Hematopoietic multipotent progenitor cell (in vitro differentiated cells): ENCODE data around the gene DTNBP1. TPM values are rescaled to one million over a fixed set of nuclear protein-coding genes. Genes with fewer than 3 reads are reported as not detected.

Experiments
- DNase-seq, 3 donors: peaks; one replicate each; pipeline ENCODE4 v3.0.0-alpha.2; 2011 to 2015; ENCODE audit warnings: low read depth in 2 of 3, low spot score in 2 of 3
- total RNA-seq: library from RNA; depleted of rRNA; stranded (reverse); fragments of >200 nt; gene quantifications from one replicate; pipeline ENCODE4 v1.2.3, GENCODE V29; 2012

Gene DTNBP1
- 17.5 TPM for total RNA-seq

GRCh38 chr6:15662326-15663129, at the start of gene DTNBP1:
Gene DTNBP1, minus strand, starts transcription at chr6:15663028. Its CDS starts 159 bp downstream, at chr6:15662869.
- peak; percentile 65 to 88 (median 87) for DNase-seq

DNA sequence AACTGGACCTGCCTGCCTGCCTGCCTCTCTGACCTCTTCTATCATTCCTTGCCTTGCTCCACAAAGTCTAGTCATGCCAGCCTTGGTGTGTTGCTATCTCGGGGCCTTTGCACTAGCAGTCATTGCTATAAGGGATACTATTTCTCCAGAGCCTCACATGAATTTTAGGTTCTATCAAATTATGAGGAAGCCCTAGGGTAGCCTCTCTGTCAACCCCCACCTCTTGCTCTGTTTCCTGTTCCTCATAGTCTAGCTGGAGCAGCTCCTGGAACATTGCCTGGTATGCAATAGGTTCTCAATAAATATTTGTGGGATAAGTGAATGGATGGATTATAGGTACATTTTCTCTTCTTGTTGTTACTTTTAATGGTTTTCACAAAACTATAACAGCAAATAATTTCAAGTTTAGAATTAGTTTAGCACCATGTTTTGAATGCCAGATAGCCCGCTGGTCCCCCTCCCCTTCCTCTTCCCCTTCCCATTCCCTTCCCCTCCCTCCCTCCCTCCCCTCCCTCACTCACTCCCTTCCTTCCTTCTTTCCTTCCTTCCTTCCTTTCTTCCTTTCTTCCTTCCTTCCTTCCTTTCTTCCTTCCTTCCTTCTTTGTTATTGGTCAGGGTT, 46.9 kb upstream of the DTNBP1 start:
- no peak for DNase-seq

GRCh38 chr6:15708231-15708630, 45.4 kb upstream of the DTNBP1 start:
- no peak for DNase-seq

DNA sequence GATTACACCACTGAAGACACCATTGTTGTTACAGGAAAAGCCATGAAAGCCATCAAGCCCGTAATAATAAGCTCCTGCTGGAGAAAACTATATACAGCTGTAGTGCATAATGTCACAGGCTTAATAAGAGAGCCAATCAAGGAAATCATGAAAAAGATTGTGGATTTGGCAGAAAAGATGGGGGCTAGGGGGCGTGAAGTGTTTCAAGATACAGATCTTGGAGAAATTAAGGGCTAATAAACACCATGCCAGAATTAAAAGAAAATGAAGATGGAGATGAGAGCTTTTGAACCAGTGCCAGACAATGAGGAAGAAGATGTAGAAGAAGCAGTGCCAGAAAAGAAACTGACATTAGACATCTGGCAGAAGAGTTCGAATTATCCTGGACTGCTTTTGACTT, 43.2 kb upstream of the DTNBP1 start:
- no peak for DNase-seq

GRCh38 chr6:15698471-15698870, 35.6 kb upstream of the DTNBP1 start:
- DNase-seq, result no peak

DNA sequence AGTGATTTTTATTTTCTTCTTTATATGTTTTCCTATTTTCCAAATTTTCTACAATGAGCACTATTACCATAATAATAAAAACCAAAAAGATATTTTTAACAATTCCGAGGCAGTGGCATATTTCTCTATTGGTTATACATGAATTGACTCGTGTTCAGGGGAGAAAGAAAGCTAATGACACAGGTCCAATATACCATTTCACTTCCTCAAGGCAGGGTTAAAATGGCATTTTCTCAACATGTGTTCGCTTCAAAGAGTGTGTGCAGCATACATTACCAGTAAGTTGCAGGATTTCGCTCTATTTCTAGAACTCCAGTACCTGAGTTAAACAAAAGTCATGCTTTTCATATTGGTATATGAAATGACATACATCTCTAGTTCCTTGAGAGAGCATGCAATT, 35.1 kb upstream of the DTNBP1 start:
- DNase-seq, result no peak

DNA sequence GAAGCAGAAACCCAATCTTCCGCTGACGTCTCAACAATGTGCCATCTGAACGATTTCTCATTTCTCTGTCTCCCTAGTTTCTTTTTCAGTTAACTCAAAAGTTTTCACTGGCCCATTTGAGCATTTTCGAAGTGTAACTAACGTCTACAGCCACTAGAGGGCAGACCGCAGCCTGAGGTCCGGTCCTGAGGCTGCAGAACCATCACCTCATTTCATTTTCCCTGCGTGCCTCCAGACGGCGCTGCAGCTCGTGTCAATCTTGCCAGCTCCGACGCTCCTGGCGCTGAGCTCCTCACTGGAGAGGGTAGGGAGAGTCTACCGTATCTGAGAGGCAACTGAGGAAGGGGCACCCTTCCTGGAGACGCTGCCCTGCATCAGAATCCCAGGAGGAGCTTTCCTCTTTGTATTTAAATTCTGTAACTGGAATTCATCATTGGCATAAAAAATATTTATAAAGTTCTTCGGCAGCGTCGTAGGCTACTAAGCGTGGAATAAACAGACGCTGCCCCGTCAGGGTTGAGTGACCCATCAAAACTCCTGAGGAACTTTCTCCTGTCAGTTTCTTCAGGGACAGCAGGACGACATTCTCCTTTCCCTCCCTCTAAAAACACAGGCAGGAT, 28.5 kb upstream of the DTNBP1 start:
- DNase-seq, result peak; percentile 63 to 92 (median 87)

GRCh38 chr6:15690510-15690909, 27.7 kb upstream of the DTNBP1 start:
- DNase-seq, result no peak

DNA sequence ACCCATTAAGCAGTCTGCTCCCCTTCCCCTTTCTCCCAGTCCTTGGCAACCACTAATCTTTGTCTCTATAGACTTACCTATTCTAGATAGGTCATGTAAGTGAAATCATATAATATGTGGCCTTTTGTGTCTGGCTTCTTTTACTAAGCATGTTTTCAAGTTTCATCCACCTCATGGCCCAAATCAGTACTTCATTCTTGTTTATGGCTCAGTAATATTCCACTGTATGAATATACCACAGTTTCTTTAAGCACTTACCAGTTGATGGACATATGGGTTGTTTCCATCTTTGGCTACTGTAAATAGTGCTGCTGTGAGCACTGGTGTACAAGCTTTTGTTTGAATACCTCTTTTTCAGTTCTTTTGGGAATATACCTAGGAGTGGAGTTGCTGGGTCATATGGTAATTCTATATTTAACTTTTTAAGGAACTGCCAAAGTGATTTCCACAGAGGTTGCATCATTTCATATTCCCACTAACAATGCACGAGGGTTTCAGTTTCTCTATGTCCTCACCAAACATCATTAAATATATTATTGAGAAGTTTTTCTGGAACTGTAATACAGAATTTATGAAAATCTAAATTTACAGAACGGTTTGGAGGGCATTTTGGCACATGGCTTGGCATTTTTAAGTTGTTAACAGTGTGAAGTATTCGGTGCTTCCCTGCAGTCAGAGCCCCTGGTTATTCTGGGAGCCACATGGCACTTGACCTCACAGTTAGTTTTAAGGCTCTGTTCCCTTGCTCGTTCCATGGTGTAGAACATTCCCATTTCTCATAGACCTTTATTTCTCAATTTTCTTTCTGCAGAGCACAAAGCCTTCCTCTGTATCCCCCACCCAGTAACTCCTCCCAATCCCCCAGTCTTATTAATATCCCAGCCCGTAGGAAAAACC, 27.0 kb upstream of the DTNBP1 start:
- DNase-seq, result no peak

DNA sequence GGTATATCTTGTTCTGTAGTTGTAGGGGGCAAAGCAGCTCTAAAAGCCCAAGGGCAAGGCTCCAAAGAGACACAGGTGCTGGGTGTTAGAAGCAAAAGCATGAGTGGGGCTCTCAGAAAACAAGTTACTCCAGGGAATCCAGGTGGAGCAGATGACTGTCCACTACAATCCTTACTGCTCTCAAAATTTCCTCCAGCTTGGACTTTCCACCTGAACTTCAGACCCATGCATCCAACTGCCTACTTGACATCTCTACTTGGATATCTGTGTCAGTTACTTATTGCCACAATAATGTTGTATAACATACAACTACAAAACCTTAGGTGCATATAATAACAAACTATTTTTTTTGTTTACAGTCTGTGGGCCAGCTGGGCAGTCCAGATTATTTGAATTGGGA, 22.8 kb upstream of the DTNBP1 start:
- DNase-seq, result no peak

DNA sequence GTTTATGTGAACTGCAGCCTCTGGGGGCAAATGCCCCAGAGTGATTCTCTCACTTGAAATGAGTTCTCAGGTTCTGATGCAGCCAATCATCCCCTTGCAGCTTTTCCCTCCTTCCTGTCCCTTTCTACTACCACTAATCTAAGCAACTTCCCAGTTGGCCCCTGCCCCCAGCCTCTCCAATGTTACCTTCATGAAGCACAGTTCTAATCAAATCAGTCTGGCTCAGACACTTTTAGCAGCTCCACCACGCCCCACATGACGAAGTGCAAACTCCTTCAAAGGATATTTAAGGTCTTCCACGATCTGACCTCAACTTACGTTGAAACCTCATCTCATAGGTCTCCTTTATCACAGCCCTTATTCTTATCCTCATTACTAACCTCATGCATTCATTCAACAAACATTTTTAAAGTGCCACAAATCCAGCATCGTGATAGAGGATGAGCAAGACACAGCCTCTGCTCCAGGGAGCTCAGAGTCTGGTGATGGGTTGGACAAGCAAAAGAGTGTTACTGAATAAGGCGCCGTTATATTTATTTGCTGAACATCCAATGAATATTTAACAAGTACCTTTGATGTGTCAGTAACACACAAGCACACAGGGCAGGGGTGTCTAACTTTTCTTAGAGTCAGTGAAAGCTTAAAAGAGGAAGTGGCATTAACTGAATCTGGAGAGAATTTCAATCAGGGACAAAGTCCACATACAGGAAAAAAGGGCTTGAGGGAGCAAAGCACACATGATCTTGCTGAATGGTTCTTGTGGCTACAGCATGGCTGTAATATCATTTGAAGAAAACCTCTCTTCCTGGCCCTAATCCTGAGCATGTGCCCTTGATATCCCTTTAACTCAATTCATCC, 20.4 kb upstream of the DTNBP1 start:
- DNase-seq, result peak in 1 of 3 donors; percentile 62

DNA sequence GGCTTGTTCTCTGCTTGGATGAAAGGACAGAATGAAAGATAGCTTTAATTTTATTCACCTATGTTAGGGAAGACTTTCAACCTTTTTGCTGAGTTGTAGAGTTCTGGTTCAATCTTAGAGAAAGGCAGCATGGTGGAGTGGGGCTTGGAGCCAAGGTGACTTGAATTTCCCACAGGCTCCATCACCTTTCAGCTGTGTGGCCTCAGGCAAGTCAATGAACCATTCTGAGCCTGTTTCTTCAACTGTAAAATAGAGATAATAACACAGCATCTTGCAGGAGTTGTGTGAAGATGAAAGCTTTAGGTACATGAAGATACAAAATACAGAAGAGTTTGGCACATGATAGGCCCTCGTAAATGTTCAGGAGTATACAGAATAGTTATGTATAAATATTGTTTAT, 19.1 kb upstream of the DTNBP1 start:
- no peak for DNase-seq

DNA sequence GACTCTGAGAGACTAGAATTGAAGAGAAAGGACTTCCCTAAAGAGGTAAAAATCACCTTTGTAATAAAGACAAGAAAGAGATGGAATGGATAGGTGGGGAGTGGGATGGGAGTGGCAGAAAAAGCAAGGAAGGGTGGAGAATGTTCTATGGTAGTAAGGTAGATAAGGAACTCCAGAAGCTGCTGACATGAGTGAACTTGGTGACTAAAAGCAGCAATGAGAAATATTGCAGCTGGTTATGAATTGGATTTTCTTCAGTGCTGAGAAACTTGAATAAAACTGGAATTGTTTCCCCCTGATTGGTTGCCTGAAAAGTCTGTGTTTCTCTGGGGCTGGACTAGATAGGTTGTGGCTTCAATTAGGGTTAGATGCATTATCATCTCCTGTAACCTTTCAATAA, 15.7 kb upstream of the DTNBP1 start:
- DNase-seq, result no peak

DNA sequence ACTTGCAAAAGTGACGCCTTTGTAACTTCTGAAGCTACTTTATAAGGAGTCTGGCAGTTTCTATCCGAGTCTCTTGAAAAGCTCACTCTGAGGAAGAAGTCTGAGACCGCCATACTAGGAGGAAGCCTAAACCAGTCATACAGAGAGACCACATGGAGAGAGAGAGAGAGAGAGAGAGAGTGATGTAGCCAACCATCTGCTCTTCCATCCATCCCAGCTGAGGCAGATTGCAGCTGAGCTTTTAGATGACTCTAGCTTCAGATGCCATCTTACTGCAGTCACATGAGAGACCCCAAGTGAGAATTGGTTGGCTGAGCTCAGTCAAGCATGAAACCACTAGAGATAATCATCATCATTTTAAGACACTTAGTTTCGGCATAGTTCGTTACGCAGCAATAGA, 15.0 kb upstream of the DTNBP1 start:
- DNase-seq, result no peak

DNA sequence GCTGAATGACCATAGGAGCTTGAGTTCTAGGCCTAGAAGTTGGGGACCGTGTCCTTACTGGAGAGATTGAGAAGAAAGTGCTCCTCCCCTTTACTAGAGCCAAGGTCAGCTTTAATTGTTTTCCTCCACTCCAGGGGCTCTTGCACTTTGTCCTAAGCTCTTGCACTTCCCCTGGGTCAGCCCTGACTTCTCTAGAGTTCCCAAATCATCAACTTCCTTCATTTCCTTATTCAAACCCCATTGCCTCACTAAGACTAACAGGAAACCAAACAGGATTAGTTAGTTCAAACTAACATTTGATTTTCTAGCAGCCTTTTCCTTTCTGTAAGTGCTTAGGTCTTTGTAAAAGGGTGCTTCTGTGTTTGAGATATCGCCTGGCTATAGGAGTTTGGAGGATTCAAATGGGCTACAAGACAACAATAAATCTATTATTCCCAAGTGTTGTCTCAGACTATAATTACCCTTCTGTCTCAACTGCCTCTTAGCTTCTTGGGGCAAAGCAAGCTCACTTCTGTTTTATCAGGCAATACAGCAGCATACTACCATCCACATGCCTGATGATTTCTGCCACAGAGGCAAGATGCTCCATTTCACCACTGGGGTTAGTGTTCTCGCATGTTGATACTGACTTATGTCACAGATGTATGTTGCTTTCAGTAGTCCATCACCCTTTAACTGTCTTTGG, 12.8 kb upstream of the DTNBP1 start:
- DNase-seq, result peak in 1 of 3 donors; percentile 29

DNA sequence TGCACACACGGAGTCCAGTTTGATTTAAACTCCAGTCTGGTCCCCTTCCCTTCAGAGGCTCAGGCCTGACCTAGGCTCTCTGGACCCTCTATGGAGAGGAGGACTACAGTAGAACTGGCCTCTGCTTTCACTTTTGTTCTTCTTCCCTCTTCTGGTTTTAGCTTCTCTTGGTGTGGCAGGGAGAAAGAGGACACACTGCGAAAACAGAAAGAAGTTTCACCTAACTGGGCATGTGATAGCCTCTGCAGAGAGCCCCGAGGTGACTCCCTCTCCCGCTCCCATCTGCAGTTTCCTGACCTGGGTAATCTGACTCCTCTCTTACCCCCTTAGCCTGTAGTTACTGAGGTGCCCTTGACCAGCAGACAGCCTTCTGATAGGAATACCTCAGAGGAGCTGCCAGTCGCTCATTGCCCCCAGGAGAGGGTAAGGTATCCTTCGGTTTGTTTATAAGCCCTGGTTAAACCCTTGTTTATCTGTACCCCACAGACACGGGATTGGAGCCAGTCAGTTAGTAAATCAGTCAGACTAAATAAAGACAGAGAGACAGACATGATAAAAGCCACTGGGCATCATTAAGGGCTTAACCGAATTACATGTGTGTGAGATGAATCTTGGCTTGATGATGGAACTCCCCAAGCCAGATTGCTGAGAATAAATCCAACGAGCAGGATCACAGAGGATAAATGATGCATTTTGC, 12.0 kb upstream of the DTNBP1 start:
- peak in 1 of 3 donors; percentile 12 for DNase-seq

DNA sequence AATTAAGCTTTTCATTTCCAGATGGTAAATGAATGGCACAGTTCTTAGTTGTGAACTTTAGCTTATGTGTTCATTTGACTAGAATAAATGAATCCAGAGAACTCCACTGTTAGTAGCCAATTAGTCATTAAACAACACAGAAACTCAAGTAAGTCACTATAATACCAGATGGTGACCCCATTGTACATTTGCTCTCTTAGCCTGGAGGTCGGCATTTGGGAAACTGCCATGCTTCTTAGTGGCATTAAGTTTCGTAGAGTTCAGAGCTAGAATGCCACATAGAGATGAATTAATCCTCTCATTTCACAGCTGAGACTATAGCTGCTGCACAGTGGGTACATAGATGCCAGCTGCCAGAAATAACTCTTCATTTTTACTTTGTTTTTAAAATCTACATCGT, 10.8 kb upstream of the DTNBP1 start:
- DNase-seq, result no peak

GRCh38 chr6:15672818-15673217, 10.0 kb upstream of the DTNBP1 start:
- DNase-seq, result no peak

- DNase-seq, result peak in 2 of 3 donors; percentile 54 to 83
These were observed 9.5 kb upstream of the DTNBP1 start for GRCh38 chr6:15672291-15672690.
